Middle frontal gyrus (tissue), 1 donor: ENCODE measurements around the gene SCLY.

Experiments used
- DNase-seq: peaks from one replicate; pipeline ENCODE4 v3.0.0-alpha.2; 2015; ENCODE audit warnings: low spot score; ENCODE audit errors: extremely low spot score

Gene SCLY

DNA sequence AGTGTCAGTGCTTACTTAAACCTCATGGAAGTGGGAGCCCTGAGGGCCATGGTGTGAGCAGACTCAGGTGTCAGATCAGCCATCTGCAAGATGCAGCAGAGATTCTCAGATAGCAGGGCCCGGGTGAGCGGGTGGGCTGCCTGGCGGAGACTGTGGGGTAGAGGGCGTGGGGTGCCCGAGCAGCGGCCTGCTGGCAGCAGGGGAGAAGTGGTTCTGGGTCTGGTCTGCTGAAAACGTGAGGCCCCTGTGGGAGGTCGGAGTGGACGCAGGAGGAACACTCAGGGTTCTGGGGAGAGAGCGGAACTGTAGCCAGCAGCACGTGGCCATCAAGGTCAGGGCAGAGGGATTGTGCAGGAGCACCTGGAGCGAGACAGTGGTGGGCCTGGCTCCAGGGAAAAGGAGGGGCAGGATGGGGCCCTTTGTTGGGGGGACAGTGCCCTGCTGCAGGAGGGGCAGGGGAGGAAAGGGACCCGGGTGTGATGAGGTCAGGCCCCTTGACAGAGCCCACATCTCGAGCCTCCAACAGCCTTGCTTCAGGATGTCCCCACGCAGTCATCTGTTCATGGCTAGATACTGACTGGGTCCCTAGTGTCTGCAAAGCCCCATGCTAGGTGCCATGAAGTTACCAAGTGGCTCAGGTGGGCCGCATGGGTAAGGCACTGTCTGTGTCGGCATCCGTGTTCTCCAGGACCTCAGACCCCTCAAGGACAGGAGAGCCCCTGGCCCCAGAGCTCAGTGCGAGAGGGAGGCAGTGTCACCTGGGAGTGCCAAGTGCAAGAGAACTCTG, 36.6 kb downstream of the SCLY start:
- no peak for DNase-seq

DNA sequence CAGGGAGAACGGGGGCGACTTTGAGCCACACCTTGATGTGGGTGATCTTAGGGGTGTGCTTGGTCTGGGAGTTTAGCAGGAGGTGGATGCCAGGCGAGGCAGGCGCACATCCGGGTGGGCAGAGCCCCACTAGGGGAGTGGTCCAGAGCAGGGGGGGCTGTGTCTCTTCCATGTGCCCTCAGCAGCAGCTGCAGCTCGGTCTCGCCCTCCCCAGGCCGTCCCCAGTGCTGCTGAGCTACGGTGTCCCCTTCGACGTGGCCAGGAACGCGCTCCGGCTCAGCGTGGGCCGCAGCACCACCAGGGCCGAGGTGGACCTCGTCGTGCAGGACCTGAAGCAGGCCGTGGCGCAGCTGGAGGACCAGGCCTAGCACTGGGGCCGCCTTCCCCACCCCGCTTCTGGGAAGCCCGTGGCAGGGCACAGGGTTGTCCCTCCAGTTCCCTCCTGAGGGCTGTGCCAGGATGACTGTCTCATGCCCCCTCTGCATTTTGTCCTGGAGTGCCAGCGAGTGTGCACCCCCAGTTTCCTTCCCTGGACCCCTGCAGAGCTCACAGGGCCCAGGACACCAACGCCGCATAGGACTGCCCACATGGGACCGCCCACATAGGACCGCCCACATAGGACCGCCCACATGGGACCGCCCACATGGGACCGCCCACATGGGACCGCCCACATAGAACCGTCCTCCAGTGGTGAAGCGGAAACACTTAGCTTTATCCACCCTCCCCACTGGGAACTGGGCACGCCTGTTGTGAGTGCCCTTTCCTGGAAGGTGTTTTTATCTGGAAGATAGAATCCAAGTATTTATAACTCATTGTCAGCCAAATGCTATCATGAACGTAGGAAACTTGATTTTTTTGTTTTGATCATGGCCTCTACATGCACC, 37.4 kb downstream of the SCLY start:
- DNase-seq: no peak

DNA sequence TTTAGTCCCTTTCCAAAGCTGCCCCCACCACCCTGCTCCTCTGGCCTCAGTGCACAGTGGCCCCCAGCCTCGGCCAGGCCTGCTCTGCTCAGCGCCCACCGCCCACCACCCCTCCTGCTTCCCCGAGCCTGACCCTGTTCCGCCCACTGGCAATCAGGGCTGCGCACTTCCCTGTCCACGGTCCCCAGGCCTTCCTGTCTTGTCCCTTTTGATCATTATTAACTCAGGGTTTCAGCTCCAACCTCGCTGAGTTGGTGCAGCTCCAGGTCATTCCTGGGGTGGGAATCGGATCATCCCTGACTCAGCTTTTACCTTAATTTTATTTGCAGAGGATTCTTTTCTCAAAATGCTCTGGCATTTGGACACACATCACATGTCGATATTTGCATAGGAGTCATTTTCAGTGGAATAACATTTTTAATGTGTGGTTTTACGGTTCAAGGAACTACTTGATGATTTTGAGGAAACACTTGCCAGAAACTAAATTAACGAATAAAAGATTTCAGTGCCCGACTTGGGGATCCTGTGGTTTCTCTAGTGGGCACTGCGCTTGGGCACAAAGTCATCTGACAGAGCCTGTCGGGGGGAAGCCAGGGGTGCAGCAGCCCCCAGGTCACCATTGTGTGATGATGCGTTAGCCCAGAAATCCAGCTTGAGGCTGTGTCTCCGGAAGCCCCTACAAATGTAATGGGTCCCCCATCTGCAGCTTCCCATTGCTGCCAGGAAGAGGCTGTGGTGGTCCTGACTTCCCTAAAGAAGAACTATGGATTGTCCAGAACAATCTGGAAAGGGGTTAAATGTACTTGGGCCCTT, 38.3 kb downstream of the SCLY start:
- DNase-seq: no peak

DNA sequence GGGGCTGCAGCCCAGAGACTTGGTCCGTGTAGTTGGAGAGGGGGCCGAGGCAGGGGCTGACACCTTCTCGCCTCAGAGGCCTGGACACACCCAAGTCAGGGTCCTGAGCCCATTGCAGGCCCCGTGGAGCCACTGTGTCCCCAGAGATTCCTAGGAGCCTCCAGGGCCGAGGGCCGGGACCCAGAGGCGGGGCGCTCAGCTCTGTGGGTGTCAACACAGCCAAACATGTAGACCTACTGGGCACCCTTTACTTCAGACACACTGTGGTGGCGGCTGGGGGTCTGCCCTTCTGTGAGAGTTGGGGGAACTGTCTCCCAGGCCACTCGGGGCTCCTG, 38.9 kb downstream of the SCLY start:
- DNase-seq: no peak

DNA sequence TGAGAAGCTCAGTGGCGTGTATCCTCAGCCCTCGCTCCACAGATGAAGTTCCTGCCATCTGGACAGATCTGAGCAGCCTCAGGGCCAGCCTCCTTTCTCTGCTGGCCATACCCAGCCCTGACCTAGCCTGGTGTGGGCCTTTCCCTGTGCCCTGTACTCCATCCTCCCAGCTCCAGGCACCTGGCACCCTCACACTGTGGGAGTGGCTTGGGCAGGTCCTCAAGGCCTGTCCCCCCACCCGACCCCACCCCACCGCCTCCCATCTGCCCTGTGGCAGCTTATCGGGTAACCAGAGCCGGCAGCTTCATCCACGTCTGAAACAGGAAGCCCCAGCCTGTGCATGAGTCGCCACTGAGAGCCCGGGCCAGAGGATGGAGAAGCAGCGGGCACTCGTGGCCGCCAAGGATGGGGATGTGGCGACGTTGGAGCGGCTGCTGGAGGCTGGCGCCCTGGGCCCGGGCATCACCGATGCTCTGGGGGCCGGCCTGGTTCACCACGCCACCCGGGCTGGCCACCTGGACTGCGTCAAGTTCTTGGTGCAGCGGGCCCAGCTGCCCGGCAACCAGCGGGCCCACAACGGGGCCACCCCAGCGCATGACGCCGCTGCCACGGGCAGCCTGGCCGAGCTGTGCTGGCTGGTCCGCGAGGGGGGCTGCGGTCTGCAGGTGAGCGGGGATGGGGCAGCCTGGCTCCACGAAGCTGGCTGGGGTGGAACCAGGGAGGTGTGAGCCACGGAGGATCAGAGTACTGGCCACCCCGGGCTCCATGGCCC, 39.4 kb downstream of the SCLY start, which contains the start of gene ESPNL:
ESPNL (plus strand) TSS at position 292 of the 772 bp plus-strand sequence; CDS start at position 372, 80 bp downstream.
- no peak for DNase-seq

DNA sequence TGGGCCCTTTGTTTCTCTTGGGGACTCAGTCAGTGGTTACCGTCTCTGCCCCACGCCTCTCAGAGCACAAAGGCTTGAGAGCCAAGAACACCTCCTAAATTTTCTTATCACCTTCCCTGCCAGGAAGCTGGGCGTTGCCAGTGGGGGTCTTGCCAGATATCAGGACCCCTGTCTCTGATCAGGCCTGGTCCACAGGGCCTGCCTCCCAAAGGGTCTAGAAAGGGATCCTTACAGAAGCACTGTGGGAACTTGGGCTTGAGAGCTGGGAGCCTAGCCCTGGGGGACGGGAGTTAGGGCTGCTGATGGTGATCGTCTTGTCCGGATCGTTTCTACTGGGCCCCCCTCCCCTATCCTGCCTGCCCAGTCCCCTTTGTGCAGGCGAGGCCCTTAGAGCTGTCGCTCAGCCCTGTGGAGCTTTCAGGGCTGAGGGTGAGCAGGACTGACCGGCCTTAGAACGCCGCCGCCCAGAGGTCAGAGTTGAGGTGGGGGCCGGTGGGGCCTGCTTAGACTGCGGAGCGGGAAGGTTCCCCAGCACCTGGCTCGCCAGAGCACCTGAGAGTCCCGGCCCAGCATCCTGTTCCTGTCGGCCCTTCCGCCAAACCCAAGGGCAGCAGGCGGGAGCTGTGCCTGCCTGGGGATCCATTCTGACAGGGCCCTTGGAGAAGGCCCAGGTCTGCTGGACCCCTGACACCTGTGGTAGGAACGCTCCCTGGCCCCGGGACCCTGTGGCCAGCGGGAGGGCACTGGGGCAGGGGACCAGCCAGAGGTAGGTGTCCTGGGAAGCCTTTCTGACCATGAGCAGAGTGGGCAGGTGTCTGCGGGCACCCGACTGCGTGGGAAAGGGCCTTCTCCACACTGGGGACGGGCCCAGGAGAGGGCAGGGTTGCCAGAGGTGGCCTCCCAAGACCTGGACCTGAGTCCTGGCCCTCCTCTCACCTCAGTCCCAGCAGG, 40.3 kb downstream of the SCLY start:
- DNase-seq: no peak

DNA sequence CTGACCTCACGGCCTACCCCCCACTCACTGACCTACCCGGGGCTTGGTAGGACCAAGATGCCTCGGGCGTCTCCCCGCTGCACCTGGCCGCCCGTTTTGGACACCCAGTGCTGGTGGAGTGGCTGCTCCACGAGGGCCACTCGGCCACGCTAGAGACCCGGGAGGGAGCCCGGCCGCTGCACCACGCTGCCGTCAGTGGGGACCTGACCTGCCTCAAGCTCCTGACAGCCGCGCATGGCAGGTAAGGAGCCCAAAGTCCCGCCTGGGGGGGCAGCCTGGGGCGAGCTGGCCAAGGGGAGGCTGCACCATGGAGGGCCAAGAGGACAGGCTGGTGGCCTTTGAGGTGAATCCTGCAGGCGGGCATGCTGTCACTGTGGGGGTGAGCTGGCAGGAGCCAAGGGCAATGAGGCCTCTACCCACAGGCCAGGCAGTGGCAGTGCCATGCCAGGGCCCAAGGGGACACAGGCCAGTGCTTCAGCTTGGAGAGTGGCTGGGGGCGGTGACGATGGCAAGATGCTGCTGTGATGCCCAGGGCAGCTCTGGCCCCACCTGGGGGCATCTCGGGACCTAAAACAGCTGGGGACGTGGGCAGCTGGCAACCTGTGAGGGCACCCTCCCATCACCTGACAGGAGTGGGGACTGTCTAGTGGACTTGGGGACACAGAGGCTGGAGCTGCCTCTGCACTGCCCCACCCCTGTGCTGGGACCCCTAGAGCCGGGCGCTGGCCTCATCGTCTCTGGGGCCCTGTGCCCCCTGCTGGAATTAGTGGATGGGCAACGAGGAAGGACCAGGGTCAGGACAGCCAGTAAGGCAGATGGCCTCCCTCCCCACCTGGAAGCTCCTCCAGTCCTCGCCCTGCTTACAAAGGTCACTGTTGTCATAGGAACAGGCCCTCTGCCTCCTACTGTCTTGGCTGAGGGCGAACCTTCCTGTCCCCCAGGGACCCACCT, 41.4 kb downstream of the SCLY start:
- DNase-seq: no peak

DNA sequence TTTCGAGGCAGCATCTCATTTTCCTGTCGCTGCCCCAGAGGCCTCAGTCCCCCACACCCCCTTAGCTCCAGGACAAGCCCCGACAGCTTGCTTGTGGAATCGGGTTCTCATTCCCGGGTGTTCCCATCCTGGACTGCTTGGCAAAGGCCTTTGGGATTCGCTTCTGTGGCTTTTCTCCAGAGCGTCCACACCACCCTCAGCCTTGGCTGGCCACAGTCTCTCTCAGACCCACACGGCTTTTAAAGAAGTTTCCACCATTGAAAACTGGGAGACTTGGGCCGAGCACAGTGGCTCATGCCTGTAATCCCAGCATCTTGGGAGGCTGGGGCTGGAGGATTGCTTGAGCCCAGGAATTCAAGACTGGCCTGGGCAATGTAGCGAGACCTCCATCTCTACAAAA, 42.1 kb downstream of the SCLY start:
- DNase-seq: no peak

DNA sequence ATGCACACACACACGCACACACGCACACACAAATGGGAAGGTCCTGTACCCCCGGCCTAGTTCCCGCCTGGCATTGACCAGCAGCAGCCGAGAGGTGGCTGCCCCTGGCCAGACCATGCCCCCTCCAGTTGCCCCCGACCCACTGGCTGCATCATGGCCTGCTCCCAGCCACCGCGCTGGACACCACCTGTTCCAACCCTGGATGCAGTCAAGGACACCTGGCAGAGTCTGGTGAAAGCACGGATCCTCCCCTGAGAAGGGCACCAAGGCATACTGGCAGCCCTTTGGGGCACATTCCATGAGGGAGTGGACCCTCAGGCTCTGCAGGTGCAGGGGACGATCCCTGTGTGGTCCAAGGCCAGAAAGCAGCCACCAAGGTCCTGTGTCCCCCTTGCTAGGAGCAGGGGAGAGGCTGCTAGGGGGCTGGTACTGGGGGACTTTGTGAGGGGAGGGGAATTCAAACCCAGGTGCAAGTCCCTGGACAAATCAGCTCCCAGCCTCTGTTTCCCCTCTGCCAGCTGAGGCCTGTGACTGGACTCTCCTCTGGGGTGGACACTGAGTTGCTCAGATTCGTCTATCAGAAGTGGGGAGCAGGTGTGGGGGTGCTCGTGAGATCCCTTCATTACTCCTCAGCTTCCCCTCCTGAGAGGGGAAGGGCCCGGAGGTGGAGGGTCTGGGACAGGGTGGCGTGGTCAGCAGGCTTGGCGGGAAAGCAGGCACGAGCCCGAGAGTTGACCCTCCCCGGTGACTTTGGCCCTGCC, 42.8 kb downstream of the SCLY start:
- no peak for DNase-seq

DNA sequence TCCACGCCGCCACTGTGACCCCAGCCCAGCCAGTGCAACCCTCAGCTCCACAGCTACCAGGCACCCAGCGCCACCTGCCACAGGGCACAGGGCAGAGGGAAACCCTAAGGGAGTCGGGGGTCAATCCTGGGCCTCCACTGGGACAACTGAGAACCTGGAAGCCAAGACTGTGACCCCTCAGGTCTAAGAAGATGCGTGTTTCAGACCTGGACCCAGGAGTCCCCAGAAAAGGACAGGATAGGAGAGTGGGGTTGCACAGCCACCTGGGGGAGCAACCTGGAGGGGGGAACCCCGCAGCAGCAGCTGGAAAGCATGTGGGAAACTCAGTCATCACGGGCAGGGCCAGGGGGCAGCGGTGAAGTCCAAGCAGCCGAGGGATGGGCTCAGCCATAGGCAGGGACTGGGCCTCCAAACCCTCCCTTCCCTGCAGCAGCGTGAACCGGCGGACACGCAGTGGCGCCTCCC, 43.5 kb downstream of the SCLY start:
- no peak for DNase-seq

DNA sequence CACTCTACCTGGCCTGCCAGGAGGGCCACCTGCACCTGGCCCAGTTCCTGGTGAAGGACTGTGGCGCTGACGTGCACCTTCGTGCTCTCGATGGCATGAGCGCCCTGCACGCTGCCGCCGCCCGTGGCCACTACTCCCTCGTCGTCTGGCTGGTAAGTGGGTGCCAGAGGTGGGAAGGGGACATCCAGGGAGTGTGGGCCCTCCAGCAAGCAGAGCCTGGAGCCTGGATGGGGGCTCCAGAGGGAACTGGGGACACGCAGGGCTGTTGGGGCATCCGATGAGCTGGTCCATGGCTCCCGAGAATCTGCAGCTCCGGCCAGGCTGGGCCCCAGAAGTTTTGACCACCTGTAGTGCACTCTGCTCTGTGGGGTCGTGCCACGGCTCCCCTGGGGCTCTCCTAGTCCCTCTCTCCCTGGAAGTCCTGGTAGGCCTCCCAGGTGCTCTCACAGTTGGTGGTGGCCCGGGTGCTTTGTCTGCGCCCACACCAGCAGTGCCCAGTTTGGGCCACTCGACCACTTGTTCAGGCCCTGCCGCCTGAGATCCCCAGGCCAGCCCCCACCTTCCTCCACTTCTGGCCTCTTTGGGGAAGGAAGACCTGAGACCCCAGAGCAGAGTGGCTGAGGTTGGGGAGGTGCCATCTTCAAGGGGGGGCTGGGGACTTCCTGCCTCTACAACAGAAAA, 44.0 kb downstream of the SCLY start:
- DNase-seq: no peak

DNA sequence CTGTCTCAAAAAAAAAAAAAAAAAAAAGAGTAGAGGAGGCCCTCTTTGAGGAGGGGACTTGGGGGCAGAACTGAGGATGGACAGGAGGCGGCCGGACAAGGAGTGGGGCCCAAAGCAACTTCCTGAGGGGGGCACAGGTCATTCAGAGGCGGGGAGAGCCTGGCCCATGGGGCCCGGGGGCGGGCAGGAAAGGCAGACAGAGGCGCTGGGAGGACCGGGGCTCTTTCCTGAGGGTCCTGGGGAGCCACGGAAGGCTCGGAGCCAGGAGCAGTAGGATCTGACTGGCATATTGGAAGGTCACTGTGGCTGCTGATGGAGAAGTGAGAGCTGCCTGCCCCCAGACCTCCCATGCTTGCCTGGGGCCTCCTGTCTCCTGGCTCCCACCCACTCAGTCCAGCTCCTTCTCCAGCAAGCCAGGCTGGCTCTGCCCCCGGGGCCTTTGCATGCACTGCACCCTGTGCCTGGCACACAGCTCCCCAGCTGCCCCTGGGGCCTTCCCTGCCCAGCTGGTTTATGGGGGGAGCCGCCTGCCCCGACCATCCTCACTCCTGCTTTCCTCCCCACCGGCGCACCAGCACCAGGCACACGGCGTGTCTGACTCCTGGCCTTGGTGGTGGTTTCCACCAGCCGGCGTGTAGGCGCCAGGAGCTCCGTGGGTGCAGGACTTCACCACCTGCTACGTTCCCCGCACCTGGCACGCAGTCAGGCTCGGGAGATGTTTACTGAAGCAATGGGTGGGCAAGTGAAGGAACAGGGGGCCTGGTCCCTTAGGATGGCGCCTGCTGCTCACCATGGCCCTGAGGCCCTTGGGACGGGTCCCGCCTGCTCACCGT, 44.9 kb downstream of the SCLY start:
- DNase-seq: no peak

DNA sequence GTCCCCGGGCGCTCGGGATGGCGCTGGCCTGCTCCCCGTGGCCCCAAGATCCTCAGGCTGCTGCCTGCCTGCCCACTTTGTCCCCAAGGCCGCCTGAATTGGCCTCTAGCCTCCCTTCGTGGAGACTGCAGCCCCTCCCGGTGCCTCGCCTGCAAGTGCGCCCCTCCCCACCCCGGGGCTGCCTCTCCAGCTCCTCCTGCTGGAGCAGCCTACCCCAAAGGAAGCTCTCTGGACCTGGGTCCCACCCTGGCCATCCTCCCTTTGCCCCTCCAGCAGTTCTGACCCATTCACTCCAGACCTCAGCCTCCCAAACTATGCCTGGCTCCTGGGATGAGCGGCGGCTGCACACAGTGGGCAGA, 45.5 kb downstream of the SCLY start:
- no peak for DNase-seq

DNA sequence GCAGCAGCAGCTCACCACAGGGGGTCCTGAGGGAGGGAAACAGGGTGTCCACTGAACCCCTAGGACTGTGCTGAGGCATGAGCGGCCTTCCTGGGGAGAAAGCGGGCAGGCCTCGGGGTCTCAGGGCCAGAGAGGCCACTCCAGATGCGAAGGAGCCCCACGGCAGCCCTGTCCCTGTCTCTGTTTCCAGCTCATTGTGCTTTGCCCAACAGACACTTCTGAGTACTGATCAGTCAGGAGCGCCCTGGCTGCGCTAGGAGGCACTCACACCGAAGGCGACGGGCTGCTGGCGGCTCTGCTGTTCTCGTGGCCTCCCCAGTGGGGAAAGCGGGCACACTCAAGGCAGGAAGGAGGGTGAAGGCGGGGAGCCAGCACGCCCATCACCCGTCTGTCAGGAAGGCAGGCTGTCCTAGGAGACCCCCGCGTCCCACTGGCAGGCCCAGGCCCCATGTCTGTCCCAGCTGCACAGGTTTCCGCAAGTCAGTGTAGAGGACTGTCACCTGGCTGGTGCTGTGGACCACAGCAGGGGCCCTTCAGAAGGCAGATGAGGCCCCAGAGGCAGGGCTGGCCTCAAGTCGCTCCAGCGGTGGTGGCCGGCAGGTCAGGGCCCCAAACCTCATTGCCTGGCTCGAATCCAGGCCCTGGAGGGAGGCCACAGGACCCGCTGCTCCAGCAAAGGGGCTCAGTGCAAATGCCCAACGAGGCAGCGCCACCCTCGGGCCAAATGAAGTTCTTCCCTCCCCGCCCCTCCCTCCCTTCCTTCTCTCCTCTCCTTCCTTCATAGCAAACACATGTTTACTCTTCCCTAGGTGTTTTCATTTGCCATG, 46.1 kb downstream of the SCLY start:
- no peak for DNase-seq
